Limb (tissue), 2 donors: ENCODE data around the gene MRTO4.
"Not testable (repeated sequence)": the region's sequence is repeated elsewhere in the genome, so short reads cannot be mapped to it uniquely, and the experiment has no call there.

ENCODE experiments used
- DNase-seq, 2 donors: peaks; one replicate each; pipeline ENCODE4 v3.0.0-alpha.2; 2016; ENCODE audit errors: extremely low spot score in 2 of 2

MRTO4 gene

GRCh38 chr1:19251305-19252196 lies at the start of gene MRTO4, which contains the start of gene EMC1:
TSS of gene MRTO4 (plus strand) at chr1:19251805. CDS start at chr1:19251836, 31 bp downstream.
TSS of gene EMC1 (minus strand) at chr1:19251524. CDS start at chr1:19251509, 15 bp downstream.
- peak; percentile 75 to 96 for DNase-seq

DNA sequence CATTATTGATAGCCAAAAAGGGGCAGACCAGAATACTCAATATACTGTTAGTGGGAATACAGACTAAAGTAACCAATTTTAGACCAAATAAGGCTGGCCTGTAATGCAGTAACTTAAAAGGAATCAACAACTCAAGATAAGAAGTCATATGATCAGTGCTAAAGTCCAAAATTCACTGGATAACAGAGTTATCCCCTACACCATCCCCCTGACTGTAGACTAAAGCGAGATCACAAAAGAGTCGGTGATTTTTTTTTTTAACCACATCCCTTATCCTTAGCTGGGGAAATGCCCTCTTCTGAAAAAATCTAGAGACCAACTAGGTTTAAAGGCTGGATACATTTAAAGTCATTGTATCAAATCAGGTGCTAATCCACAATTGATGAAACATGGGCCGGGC lies 49.2 kb upstream of the MRTO4 start:
- no peak for DNase-seq

DNA sequence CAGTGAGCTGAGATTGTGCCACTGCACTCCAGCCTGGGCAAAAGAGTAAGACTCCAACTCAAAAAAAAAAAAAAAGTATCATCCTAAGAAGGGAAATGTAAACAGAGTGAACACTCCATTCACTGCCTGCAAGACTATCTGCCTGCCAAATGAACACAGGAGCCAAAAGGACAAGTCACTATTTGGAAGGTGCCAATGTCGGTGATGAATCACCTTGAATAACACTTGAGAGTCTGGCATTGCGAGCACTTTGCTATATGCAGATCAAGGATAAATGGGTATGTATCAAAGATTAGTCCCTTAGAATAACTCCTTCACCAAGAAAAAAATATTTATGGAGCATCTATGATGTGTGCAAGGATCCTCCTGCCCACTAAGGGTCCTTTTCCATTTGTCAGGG lies 48.2 kb upstream of the MRTO4 start:
- no peak for DNase-seq

DNA sequence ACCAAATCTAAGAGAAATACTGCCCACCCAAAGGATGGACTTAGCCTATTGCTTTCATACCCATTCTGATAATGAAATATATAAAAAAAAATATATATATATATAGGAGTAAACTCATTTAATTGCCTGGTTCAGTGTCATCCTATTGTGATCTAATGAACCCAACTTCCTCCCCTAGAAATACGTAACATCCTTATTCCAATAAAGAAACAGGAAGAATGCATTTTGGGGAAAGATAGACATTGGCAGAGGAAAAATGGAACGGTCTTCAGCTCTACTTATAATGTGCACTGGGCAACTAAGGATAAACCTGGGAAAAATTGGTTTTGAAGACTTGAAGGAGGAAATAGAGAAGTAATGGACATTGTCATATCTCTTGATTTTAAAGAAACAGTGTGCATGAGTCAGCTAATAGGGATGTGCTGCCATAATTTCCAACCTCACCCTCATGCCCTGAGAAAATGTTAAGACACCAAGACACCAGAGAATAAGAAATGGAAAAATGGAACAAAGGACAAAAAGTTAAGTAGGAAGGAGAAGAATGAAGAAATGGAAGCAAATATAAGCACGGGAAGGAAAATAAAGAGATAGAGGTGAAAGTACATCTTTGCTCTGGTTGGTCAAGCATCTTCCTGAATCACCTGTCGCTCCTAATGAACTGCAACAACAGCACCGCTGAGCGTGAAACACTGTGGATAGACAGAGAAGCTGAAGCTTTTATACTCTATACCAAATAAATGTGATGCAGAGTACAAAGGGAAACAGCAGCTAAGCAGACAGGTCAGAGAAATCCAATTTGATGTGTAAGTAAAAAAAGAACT lies 46.9 kb upstream of the MRTO4 start:
- DNase-seq, result no peak

GRCh38 chr1:19205403-19205802 lies 46.2 kb upstream of the MRTO4 start:
- no peak for DNase-seq

GRCh38 chr1:19205845-19206244 lies 45.8 kb upstream of the MRTO4 start:
- no peak for DNase-seq

DNA sequence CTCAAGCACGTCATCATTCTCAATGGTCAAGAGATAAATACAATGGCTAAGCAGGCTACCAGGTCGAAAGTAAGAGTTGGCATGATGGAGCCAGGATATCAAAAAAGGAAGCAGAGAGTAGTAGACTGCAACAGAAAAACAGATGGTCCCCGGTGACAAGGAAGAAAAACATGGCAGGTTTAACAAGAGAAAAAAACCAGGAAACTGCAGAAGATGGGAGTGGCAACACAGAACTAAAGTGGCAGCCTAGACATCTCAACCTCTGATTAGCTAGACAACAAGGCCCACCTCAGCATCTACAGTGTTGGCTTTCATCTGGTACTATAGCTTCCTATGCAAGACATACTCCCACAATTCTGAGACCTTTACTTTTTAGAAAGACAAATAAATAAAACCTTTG lies 44.7 kb upstream of the MRTO4 start:
- DNase-seq, result no peak

GRCh38 chr1:19208710-19209438 lies 42.7 kb upstream of the MRTO4 start:
- DNase-seq, result no peak

DNA sequence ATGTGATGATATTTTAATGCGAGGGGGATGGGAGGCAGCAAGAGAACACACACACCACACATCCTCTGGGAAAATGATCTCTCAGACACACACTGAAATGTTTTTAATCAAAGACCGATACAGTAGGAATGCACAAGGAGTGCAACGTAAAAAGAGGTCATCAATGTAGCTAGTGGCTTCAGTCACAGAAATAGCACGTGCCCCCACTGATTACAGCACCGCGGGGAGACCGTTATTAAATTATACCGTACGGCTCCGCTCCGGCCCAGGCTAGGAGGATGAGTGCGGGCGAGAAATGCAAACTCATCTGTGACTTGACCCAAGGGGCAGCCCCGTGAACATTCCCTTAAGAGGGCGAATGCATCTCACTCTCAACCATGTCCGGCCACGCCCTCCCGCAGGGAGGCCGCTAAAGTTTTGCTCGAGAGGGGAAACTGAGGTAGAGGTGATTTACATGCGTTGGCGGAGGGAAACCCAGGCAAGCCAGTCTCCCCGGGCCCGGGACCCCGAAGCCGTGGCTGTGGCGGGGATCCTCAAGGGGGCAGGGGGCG lies 42.1 kb upstream of the MRTO4 start:
- DNase-seq, result peak in 1 of 2 donors; percentile 11

- peak; percentile 88 to 97 for DNase-seq
These were observed 41.4 kb upstream of the MRTO4 start, which contains the start of gene UBR4 for GRCh38 chr1:19209990-19210771. TSS of gene UBR4 (minus strand) at chr1:19210266. CDS start at chr1:19210248, 18 bp downstream.

DNA sequence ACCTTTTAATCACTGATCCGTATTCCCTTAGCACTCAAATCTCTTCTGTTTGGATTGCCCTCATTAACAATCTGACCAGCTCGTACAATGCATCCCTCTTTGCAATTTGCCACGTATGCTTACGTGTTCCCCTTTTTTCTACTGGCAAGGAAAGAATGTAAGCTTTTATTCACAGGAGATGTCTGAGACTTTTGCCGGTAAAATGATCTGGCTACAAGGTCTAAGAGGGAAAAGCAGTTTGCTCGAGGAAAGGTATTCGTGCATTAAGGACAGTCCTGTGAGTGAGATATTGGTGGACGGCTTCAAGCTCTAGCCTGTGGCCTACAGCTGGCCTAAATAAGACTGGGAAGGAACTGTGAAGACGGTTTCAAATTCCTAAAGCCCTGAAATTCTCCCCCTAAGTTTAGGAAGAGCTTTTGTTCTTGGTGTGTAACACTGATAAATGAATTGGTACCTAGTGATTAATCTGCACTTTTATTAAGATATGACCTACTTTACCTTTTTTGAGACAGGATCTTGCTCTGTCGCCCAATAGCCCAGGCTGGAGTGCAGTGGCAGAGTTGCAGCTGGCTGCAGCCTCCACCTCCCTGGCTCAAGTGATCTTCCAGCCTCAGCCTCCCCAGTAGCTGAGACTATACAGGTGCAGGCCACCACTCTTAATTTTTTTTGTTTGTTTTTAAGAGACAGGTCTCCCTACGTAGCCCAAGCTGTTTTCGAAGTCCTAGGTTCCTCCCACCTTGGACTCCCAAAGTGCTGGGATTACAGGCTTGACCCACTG lies 40.6 kb upstream of the MRTO4 start:
- no peak for DNase-seq

GRCh38 chr1:19212167-19212566 lies 39.4 kb upstream of the MRTO4 start:
- no peak for DNase-seq

- no peak for DNase-seq
These were observed 38.0 kb upstream of the MRTO4 start for GRCh38 chr1:19213580-19213979.

DNA sequence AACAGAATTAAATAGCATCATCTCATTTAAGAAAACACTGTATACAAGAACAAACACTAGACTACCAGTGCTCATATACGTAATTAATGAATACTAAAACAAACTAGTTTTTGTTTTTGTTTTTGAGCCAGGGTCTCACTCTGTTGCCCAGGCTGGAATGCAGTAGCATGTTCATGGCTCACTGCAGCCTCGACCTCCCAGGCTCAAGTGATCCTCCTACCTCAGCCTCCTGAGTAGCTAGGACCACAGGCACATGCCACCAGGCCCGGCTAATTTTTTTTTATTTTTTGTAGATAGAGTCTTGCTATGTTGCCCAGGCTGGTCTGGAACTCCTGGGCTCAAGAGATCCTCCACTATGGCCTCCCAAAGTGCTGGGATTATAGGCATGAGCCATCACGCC lies 35.0 kb upstream of the MRTO4 start:
- DNase-seq, result not testable (repeated sequence)

DNA sequence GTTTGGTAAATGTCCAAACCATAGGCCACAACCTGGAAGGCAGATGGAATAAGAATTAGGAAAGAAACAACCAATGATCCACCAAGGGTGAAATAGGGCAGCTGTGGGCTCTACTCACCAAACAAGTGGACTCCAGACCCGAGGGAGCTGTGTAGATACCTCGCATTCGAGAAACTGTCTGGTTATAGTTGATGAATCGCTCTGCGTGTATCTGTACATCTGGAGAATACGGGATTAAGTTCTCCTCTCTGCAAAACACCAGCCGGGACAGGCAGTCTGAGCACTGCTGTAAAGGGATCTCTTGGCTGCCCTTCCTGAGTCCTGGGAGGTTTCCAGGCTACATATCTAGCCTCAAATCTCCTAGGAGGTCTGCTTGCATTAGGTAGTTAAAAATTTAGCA lies 32.2 kb upstream of the MRTO4 start:
- DNase-seq, result no peak

DNA sequence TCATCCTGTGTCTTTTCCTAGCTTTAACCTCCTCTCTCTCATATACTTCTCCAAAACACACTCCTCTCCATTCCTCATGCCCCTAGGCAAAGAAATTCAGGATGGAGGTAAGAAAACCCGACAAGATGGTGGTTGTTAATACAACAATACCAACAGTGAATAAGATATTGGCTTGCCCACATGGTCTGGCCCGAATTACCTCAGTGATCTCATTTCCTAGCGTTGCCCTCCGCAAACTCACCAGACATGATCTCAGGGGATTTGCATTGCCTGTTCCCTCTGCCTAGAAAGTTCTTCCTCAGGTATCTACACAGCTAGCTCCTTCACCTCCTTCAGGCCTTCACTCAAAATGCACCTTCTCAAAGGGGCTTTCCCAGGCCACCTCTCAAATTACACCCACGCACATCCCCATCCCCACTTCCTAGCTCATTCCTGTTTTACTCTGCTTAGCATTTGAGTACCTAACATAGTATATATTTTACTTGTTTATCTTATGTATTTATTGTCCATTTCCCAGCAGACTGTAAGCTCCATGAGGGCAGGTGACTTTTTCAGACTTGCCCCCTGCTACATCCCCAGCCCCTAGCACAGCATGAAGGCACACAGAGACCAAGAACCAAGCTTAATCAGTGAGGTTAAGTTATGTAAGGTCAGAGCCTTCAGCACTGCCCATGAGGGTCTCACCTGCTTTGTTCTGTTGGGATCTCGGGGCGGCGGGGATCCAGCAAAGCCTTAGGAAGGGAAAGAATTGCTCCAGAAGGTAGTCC lies 31.3 kb upstream of the MRTO4 start:
- no peak for DNase-seq

GRCh38 chr1:19220991-19221390 lies 30.6 kb upstream of the MRTO4 start:
- no peak for DNase-seq

GRCh38 chr1:19222573-19222972 lies 29.0 kb upstream of the MRTO4 start:
- no peak for DNase-seq
